K562 (cell line): ENCODE results near the gene SPAG16. TPM values are rescaled to one million over a fixed set of nuclear protein-coding genes. Genes with fewer than 3 reads are reported as not detected.

ENCODE experiments used
- ATAC-seq: fragments of 200-7000 bp; cut with Tn5 transposase; 3 replicates; pipeline ENCODE4 v1.9.1; 2020; ENCODE audit warnings: moderate library complexity
- BruUV-seq: library from RNA; stranded (reverse); fragments of 400-500 nt; replicated peaks from 2 replicates; lab custom pipeline; 2021; lab: Mats Ljungman, UMichigan
- CTCF ChIA-PET: fragments of 300-600 bp; formaldehyde crosslinking; extraction: SDS; loops from one replicate; lab custom pipeline; 2021; ENCODE audit warnings: low intra/inter-chr PET ratio; lab: Yijun Ruan, JAX
- POLR2A ChIA-PET: fragments of 300-600, 350-650 bp; sonication (Branson Sonifier 250); formaldehyde crosslinking; extraction: SDS; loops from one replicate; lab custom pipeline; 2021; ENCODE audit warnings: antibody characterized with exemption, inconsistent platforms; lab: Yijun Ruan, JAX
- DNase-seq, 4 experiments: peaks; one replicate each; pipeline versions ENCODE4 v3.0.0 to v3.0.0-alpha.2; 2011 to 2018; ENCODE audit warnings: low spot score in 3 of 4, mixed read lengths in 3 of 4; ENCODE audit errors: extremely low read depth in 1 of 4
- FAIRE-seq: peaks from 2 replicates; lab custom pipeline; 2011; peaks lifted over from hg19 to GRCh38; lab: Jason Lieb, UNC
- H2AFZ ChIP-seq: 2 replicates; pipeline ENCODE4 v1.6.0; 2011; ENCODE audit warnings: low read depth, low read length, control low read depth, inconsistent platforms
- H3K27ac ChIP-seq: fragments of 200-600 bp; 3 replicates; pipeline ENCODE4 v1.8.0; 2011; ENCODE audit warnings: low read depth, mild to moderate bottlenecking, control low read depth, inconsistent platforms, low read length, moderate library complexity, mixed read lengths; ENCODE audit errors: extremely low read depth
- H3K27me3 ChIP-seq, 2 experiments: fragments of 300-600 bp in 1 of 2; 2 replicates in 1 of 2; 3 replicates in 1 of 2; pipeline versions ENCODE4 v1.6.0 to v1.8.0; 2011; ENCODE audit warnings: inconsistent platforms in 2 of 2, low read length in 2 of 2, mild to moderate bottlenecking in 1 of 2, mixed read lengths in 1 of 2, moderate library complexity in 1 of 2; ENCODE audit not compliant: control insufficient read depth in 2 of 2, insufficient read depth in 2 of 2
- H3K36me3 ChIP-seq: fragments of 300-600 bp; 3 replicates; pipeline ENCODE4 v1.8.0; 2011; ENCODE audit warnings: mild to moderate bottlenecking, low read length, inconsistent platforms; ENCODE audit not compliant: control insufficient read depth, insufficient read depth
- H3K4me1 ChIP-seq, 2 experiments: fragments of 200-600 bp in 1 of 2; replicated peaks in 1 of 2; 2 replicates in 1 of 2; 3 replicates in 1 of 2; pipeline versions ENCODE4 v1.5.1 to v1.8.0; 2011; ENCODE audit warnings: inconsistent platforms in 2 of 2, low read length in 2 of 2, mild to moderate bottlenecking in 1 of 2, mixed read lengths in 1 of 2, moderate library complexity in 1 of 2; ENCODE audit not compliant: control insufficient read depth in 2 of 2, insufficient read depth in 2 of 2
- H3K4me2 ChIP-seq: 2 replicates; pipeline ENCODE4 v1.6.1; 2011; ENCODE audit warnings: low read length, control low read depth, inconsistent platforms, mixed read lengths; ENCODE audit not compliant: insufficient read depth
- H3K4me3 ChIP-seq: fragments of 200-600 bp; sonication (generic), shearing (Covaris generic); 2 replicates; pipeline ENCODE4 v1.5.1; 2016; ENCODE audit warnings: control low read depth, inconsistent platforms
- H3K79me2 ChIP-seq: fragments of 200-600 bp; 3 replicates; pipeline ENCODE4 v1.8.0; 2011; ENCODE audit warnings: low read length, inconsistent platforms; ENCODE audit not compliant: control insufficient read depth, insufficient read depth
- H3K9ac ChIP-seq, 2 experiments: 2 replicates each; pipeline versions ENCODE4 v1.6.0 to v1.6.1; 2011; ENCODE audit warnings: low read depth in 2 of 2, low read length in 2 of 2, control low read depth in 1 of 2, inconsistent platforms in 1 of 2, mild to moderate bottlenecking in 1 of 2, mixed read lengths in 1 of 2; ENCODE audit not compliant: insufficient read depth in 1 of 2
- H3K9me1 ChIP-seq: one replicate; pipeline ENCODE4 v1.6.0; 2011; ENCODE audit warnings: inconsistent platforms, mild to moderate bottlenecking, low read length, moderate library complexity; ENCODE audit not compliant: control insufficient read depth, insufficient read depth
- H3K9me3 ChIP-seq: replicated peaks from 2 replicates; pipeline ENCODE4 v1.5.1; 2011; ENCODE audit warnings: low read depth, low read length, inconsistent platforms; ENCODE audit not compliant: control insufficient read depth, insufficient read depth
- H4K20me1 ChIP-seq: replicated peaks from 2 replicates; pipeline ENCODE4 v1.6.1; 2011; ENCODE audit warnings: low read length, inconsistent platforms, mixed read lengths; ENCODE audit not compliant: control insufficient read depth, insufficient read depth
- HSF4 ChIP-seq: fragments of 250-450 bp; sonication (Bioruptor Pico); IDR thresholded peaks from 2 replicates; pipeline ENCODE4 v2.1.2; 2022; ENCODE audit warnings: mild to moderate bottlenecking, moderate library complexity, borderline replicate concordance
- IFI16 ChIP-seq: fragments of 250-450 bp; sonication (Bioruptor Pico); IDR thresholded peaks from 2 replicates; pipeline ENCODE4 v2.1.2; 2022; ENCODE audit warnings: mild to moderate bottlenecking, inconsistent platforms
- KLF1 ChIP-seq: fragments of 450-650 bp; IDR thresholded peaks from 2 replicates; pipeline ENCODE4 v1.6.1; 2016; ENCODE audit warnings: missing genetic modification characterization, missing compliant biosample characterization
- SMARCA5 ChIP-seq: fragments of 450-650 bp; IDR thresholded peaks from 2 replicates; pipeline ENCODE4 v1.6.1; 2016
- ZBTB8A ChIP-seq: fragments of 450-650 bp; IDR thresholded peaks from 2 replicates; pipeline ENCODE4 v1.6.1; 2018; ENCODE audit warnings: mild to moderate bottlenecking, moderate library complexity; ENCODE audit not compliant: partially characterized antibody
- ZSCAN32 ChIP-seq: fragments of 450-650 bp; formaldehyde crosslinking; IDR thresholded peaks from 2 replicates; pipeline ENCODE4 v1.4.0; 2020; ENCODE audit warnings: mild to moderate bottlenecking, moderate library complexity
- in situ Hi-C: fragments of 300-500 bp; cut with MboI; formaldehyde crosslinking; loops from 4 replicates; pipeline ENCODE4 v1.15.0; 2018; ENCODE audit warnings: inconsistent platforms, mixed read lengths
- intact Hi-C: fragments of 100-400 bp; cut with micrococcal nuclease; formaldehyde crosslinking; loops from 2 replicates; pipeline ENCODE4 v1.14.2; 2022
- polyA plus RNA-seq, 8 experiments: library from polyadenylated mRNA; depleted of rRNA in 4 of 8; stranded (reverse) in 5 of 8; unstranded in 3 of 8; fragments of >200 nt; fragmentation: Nextera tagmentation in 2 of 8; fragmentation: Illumina TruSeq in 1 of 8; extraction: Ambion mirVana in 2 of 8; extraction: Trizol in 1 of 8; gene quantifications; 2 replicates each; pipeline versions ENCODE4 v1.2.1 to v1.2.3, GENCODE V29; 2011 to 2014; ENCODE audit warnings: inconsistent platforms in 1 of 8, missing spikeins in 1 of 8
- total RNA-seq, 7 experiments: library from RNA; depleted of rRNA in 6 of 7; stranded (reverse); fragments of >200 nt in 6 of 7; fragmentation: Illumina TruSeq in 2 of 7; extraction: Trizol in 2 of 7; gene quantifications; 2 replicates each; pipeline versions ENCODE4 v1.2.1 to v1.2.3, GENCODE V29; 2011 to 2021; ENCODE audit warnings: low replicate concordance in 1 of 7
- TF ChIP-seq, protein P1 (sequence below): fragments of 250-450 bp; sonication (Bioruptor Pico); IDR thresholded peaks from 2 replicates; pipeline ENCODE4 v1.4.0; 2020; ENCODE audit warnings: mild to moderate bottlenecking, moderate library complexity, borderline replicate concordance

SPAG16 gene
- total and polyA plus RNA-seq, 9 of the 15 experiments (the other 6 are each of a cell fraction or from before 2014, with no cell fraction given), result 0.98 to 5.9 (median 3.5) TPM

DNA sequence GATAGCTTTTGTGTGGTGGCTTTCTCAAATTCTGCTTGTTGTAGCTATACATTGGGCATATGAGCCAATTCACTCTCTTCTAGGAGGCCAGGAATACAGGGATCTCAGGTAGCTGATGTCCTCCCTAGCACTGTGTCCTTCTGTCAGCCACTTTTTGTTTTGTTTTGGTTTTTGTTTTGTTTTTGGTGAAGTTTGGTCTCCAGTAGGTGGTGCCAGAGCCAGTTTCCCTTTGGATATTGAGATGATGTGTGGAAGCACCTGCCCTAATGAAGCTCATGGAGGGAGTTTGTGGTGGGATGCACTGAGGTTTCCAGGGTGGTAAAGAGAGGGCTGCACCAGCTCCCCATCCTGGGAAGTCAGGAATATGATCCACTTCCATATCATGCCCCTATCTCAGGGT is 1026.1 kb downstream of the SPAG16 start:
- intact Hi-C loops, result no loop called here
- TF ChIP-seq KLF1 (tag) (no peak), ZBTB8A (no peak), IFI16 (no peak), HSF4 (no peak), ZSCAN32 (CRISPR knock-in tag) (no peak), SMARCA5 (no peak)
- TF ChIP-seq, protein P1, sequence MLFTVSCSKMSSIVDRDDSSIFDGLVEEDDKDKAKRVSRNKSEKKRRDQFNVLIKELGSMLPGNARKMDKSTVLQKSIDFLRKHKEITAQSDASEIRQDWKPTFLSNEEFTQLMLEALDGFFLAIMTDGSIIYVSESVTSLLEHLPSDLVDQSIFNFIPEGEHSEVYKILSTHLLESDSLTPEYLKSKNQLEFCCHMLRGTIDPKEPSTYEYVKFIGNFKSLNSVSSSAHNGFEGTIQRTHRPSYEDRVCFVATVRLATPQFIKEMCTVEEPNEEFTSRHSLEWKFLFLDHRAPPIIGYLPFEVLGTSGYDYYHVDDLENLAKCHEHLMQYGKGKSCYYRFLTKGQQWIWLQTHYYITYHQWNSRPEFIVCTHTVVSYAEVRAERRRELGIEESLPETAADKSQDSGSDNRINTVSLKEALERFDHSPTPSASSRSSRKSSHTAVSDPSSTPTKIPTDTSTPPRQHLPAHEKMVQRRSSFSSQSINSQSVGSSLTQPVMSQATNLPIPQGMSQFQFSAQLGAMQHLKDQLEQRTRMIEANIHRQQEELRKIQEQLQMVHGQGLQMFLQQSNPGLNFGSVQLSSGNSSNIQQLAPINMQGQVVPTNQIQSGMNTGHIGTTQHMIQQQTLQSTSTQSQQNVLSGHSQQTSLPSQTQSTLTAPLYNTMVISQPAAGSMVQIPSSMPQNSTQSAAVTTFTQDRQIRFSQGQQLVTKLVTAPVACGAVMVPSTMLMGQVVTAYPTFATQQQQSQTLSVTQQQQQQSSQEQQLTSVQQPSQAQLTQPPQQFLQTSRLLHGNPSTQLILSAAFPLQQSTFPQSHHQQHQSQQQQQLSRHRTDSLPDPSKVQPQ (CRISPR knock-in tag), result no peak
- Histone ChIP-seq H3K27ac (no peak overlapping the region), H3K9ac (no peak overlapping the region), H3K27me3 (no peaks in the 10 kb centered on the region), H3K9me1 (no peaks in the 10 kb centered on the region), H3K4me1 (no peaks in the 10 kb centered on the region), H3K9me3 (no peaks in the 10 kb centered on the region), H3K4me3 (no peak overlapping the region), H3K36me3 (no peaks in the 10 kb centered on the region), H2AFZ (no peak overlapping the region), H3K4me2 (no peak overlapping the region), H4K20me1 (no peaks in the 10 kb centered on the region), H3K79me2 (no peaks in the 10 kb centered on the region)
- FAIRE-seq (no peak), DNase-seq (no peak), ATAC-seq (no peak)
- ChIA-PET CTCF (no interaction called here), POLR2A (no interaction called here)
- in situ Hi-C loops, result no loop called here
- BruUV-seq, result no TSS peak
